ENCODE data around the gene HOXC6. TPM values are rescaled to one million over a fixed set of nuclear protein-coding genes. Genes with fewer than 3 reads are reported as not detected.

Gene HOXC6
- total RNA-seq, 1 donor from 2014 or later: 0.32 TPM

DNA sequence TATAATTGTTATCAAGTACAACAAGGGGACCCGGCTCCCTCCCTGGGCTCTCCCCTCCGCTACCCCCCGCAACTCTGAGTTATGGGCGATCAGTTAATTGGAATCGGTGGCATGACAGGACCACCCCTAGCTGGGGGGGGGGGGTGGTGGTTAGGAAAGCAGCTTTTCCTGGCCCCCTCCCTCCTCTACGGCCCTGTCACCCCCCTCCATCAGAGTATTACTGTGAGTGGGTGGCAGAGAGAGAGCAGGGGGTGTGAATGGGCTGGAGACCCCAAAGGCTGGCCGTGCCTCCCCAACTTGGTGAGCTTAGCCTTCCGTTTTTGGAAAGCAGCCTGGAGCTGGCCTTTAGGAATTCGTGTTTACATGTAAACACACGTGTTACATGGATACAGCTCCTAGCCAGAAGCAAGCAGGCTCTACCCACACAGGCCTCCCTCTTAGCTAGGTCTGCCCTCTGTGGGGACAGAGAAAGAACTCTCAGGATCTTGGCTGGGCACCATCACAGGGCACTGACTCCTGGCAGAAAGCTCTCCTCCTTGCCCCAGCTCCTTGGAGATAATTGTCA is 24.3 kb downstream of the HOXC6 start:
- no peaks in the 10 kb centered on the region for H3K36me3 Mint-ChIP-seq (ENCODE audit: unreplicated experiment)
- peaks cover 5% of the 10 kb centered on the region for H3K9me3 Mint-ChIP-seq (ENCODE audit: unreplicated experiment)
- peaks cover 46% of the 10 kb centered on the region for H3K27me3 Mint-ChIP-seq (ENCODE audit: unreplicated experiment)
- TF ChIP-seq, protein P1, sequence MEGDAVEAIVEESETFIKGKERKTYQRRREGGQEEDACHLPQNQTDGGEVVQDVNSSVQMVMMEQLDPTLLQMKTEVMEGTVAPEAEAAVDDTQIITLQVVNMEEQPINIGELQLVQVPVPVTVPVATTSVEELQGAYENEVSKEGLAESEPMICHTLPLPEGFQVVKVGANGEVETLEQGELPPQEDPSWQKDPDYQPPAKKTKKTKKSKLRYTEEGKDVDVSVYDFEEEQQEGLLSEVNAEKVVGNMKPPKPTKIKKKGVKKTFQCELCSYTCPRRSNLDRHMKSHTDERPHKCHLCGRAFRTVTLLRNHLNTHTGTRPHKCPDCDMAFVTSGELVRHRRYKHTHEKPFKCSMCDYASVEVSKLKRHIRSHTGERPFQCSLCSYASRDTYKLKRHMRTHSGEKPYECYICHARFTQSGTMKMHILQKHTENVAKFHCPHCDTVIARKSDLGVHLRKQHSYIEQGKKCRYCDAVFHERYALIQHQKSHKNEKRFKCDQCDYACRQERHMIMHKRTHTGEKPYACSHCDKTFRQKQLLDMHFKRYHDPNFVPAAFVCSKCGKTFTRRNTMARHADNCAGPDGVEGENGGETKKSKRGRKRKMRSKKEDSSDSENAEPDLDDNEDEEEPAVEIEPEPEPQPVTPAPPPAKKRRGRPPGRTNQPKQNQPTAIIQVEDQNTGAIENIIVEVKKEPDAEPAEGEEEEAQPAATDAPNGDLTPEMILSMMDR (IDR thresholded peaks at IDR 0.05; ENCODE audit: partially characterized antibody, unreplicated experiment): no peak
- DNase-seq: no peak
- H3K27ac Mint-ChIP-seq (ENCODE audit: unreplicated experiment): no peak overlapping the region
- H3K4me1 Mint-ChIP-seq (ENCODE audit: low read depth, unreplicated experiment): peaks cover 6% of the 10 kb centered on the region
- no peak overlapping the region for H3K4me3 Mint-ChIP-seq (ENCODE audit: unreplicated experiment)

DNA sequence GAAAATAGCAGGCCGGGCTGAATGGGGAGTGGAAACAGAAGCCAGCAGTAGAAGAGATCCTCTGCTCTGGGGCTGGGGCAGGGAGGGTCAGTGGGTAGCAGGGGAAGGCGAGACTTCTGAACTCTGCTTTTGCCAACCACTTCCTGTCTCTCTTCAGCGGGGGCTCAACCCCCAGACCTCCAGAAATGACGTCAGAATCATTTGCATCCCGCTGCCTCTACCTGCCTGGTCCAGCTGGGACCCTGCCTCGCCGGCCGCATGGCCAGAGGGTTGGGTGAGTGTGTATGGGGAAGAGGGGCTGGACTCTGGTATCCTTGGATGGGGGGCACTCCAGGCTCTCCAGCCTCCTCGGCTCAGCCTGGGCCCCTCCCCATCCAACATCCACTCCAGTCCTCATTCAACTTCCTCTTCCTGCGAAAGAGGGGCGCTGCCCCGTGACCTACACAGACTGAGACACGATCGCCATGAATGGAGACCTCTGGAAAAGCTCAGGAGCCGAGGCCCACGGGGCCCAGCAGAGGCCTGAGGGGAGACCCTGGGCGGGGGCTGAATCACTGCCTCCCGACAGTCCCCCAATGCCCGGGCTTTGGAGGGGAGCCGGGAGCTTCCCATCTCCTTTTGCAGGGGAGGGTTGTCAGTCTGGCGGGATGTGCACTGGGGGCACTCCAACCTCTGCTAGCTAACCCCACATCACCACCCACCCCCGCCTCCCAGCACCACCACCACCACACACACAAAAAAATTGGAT is 24.9 kb downstream of the HOXC6 start:
- Mint-ChIP-seq H3K4me1 (ENCODE audit: low read depth, unreplicated experiment) (peaks cover 6% of the 10 kb centered on the region), H3K36me3 (ENCODE audit: unreplicated experiment) (no peaks in the 10 kb centered on the region), H3K9me3 (ENCODE audit: unreplicated experiment) (peaks cover 5% of the 10 kb centered on the region), H3K4me3 (ENCODE audit: unreplicated experiment) (peak overlapping the region; percentile 70), H3K27ac (ENCODE audit: unreplicated experiment) (no peak overlapping the region), H3K27me3 (ENCODE audit: unreplicated experiment) (peaks cover 47% of the 10 kb centered on the region)
- TF ChIP-seq, protein P1 (IDR thresholded peaks at IDR 0.05; ENCODE audit: partially characterized antibody, unreplicated experiment): no peak
- no peak for DNase-seq

DNA sequence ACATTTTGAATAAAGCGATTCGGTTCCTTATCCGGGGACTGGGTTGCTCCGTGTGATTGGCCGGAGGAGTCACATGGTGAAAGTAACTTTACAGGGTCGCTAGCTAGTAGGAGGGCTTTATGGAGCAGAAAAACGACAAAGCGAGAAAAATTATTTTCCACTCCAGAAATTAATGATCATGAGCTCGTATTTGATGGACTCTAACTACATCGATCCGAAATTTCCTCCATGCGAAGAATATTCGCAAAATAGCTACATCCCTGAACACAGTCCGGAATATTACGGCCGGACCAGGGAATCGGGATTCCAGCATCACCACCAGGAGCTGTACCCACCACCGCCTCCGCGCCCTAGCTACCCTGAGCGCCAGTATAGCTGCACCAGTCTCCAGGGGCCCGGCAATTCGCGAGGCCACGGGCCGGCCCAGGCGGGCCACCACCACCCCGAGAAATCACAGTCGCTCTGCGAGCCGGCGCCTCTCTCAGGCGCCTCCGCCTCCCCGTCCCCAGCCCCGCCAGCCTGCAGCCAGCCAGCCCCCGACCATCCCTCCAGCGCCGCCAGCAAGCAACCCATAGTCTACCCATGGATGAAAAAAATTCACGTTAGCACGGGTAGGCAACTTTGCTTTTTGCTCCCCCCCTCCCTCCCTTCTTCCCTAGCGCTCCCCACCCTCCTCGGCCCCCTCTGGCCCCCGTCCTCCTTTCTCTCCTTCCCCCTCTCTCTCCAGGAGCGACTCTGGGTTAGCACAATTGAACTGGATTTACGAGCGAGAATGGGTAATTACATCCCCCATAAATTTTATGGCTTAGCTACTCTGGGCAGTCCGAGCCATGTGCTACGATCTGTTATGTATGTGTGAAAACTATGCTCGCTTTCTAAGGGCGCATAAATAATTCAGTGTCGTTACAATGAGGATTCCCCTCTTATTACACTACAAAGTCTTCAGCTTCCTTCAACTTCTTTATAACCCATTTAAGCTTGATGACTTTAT is 25.8 kb downstream of the HOXC6 start, which contains the start of gene HOXC4:
Gene HOXC4, plus strand, starts transcription at position 85 of the 991 bp plus-strand sequence. Its CDS starts 88 bp downstream, at position 173.
- peaks cover 47% of the 10 kb centered on the region for H3K27me3 Mint-ChIP-seq (ENCODE audit: unreplicated experiment)
- peak; percentile 63 for DNase-seq

DNA sequence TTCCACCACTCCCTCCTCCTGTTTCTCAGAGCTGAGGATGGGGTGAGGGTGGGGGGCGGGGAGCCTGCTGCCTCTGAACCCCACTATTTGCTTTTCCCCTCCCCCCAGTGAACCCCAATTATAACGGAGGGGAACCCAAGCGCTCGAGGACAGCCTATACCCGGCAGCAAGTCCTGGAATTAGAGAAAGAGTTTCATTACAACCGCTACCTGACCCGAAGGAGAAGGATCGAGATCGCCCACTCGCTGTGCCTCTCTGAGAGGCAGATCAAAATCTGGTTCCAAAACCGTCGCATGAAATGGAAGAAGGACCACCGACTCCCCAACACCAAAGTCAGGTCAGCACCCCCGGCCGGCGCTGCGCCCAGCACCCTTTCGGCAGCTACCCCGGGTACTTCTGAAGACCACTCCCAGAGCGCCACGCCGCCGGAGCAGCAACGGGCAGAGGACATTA is 26.5 kb downstream of the HOXC6 start:
- no peak overlapping the region for H3K27ac Mint-ChIP-seq (ENCODE audit: unreplicated experiment)
- no peaks in the 10 kb centered on the region for H3K36me3 Mint-ChIP-seq (ENCODE audit: unreplicated experiment)
- peaks cover 48% of the 10 kb centered on the region for H3K27me3 Mint-ChIP-seq (ENCODE audit: unreplicated experiment)
- H3K9me3 Mint-ChIP-seq (ENCODE audit: unreplicated experiment): peaks cover 2% of the 10 kb centered on the region
- H3K4me1 Mint-ChIP-seq (ENCODE audit: low read depth, unreplicated experiment): peaks cover 6% of the 10 kb centered on the region
- TF ChIP-seq, protein P1 (IDR thresholded peaks at IDR 0.05; ENCODE audit: partially characterized antibody, unreplicated experiment): no peak
- no peak overlapping the region for H3K4me3 Mint-ChIP-seq (ENCODE audit: unreplicated experiment)
- no peak for DNase-seq

More for the DNA sequence above, 25.8 kb downstream of the HOXC6 start, which contains the start of gene HOXC4:
- no peak within 1 kb of the TSS for H3K27ac Mint-ChIP-seq (ENCODE audit: unreplicated experiment)
- H3K4me3 Mint-ChIP-seq (ENCODE audit: unreplicated experiment): peak within 1 kb of the TSS; percentile 70
- H3K9me3 Mint-ChIP-seq (ENCODE audit: unreplicated experiment): peaks cover 5% of the 10 kb centered on the region
- TF ChIP-seq, protein P1 (IDR thresholded peaks at IDR 0.05; ENCODE audit: partially characterized antibody, unreplicated experiment): no peak
- H3K4me1 Mint-ChIP-seq (ENCODE audit: low read depth, unreplicated experiment): peaks cover 6% of the 10 kb centered on the region
- H3K36me3 Mint-ChIP-seq (ENCODE audit: unreplicated experiment): no peaks in the 10 kb centered on the region
